ENCODE data around the gene EPB41L2.
"Not testable (repeated sequence)": the region's sequence is repeated elsewhere in the genome, so short reads cannot be mapped to it uniquely, and the experiment has no call there.

The EPB41L2 gene

DNA sequence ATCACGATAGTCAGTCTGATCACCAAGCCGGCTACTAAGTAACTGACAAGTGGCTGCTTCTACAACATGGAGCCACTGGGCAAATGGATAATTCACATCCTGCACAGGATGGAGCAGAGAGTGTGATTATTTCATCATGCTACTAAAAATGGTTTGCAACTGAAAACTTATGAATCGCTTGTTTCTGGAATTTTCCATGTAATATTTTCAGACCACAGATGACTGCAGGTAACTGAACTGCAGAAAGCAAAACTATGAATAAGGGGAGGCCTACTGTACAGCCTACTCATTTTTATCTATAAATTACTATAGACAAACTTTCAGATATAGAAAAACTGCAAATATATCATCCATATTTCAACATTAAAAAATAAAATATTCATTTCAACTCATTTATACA is 91.5 kb downstream of the EPB41L2 start:
- no peak for DNase-seq

DNA sequence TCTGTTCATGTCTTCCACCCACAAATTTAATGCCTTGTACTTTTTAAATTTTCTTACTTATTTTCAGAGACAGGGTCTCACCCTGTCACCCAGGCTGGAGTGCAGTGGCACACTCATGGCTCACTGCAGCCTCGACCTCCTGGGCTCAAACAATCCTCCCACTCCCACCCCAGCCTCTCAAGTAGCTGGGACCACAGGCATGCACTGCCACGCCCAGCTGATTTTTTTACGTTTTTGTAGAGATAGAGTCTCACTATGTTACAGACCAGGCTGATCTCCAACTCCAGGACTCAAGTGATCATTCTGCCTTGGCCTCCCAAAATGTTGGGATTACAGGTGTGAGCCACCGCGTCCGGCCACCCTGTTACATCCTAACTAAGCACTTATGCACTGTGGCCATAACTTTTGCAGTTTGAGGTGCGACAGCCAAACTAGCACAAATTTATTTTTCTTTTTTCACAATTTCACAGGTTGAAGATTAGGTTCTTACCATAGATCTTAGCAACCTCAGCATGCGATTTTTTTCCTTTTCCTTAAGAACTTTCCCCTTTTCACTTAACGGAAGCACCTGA is 92.1 kb downstream of the EPB41L2 start:
- no peak for DNase-seq

DNA sequence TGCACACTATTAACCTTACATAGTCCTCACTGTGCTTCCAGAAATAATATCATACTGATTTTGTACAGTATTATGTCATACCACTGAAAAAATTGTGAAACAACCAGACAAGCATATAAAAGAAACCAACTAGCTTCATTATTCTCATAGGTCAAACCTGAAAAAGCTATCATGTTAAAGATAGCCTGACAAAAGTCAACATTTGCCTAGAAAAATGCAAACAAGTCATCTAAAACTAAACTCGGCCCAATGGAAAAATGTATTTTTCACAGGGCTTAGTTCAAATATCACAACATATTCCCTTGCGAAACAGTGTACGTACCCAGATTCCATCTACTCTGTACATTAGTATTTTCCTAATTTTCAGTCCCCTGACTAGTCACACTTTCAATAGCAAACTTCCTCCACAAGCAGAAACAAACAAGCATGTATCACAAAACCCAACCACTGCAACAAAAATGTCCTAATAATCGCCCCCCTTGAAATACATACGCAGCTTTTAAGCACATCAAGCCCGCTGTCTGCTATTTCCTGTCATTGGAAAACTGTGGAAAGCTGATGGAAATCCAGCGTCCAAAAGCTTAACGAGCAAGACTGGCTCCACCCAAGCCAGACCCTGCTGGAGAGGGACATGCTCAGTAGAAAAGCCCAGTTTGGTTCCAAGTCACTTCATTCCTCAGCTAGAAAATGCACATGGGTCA is 93.1 kb downstream of the EPB41L2 start:
- no peak for DNase-seq

DNA sequence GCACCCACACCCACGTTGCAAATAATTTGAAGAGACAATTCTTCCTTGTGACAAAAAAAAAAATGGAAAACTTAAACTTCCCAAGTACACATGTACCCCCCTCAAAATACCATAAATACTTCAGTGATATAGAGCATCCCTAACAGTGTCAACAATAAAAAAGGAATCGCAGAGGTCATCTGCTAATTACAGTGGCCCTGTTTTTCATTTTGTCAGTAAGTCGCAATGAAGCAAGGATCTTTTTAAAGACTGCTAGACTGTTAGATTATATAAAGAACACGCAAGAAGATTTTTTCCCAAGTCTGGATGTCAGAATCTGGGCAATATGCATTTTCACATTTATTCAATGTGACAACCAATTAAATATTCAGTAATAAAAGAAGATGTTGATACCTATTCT is 93.9 kb downstream of the EPB41L2 start:
- no peak for DNase-seq

DNA sequence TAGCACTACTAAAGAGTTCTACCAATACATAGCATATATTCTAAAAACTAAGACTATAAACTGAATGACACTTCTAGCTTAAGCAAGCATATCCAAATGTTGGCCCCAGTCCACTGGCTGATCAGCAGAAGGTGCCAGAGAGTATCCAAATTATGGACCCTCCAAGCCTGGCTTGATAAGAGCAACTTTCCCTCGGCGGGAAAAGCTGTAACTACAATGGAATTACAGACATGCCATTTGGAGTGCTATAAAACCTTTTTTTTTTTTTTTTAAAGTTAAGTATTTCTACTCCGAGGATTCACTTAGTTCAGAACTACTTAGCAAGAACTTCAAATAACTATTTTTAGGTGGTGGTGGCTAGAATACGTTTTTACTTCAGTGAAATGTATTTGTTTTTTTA is 94.6 kb downstream of the EPB41L2 start:
- no peak for DNase-seq

DNA sequence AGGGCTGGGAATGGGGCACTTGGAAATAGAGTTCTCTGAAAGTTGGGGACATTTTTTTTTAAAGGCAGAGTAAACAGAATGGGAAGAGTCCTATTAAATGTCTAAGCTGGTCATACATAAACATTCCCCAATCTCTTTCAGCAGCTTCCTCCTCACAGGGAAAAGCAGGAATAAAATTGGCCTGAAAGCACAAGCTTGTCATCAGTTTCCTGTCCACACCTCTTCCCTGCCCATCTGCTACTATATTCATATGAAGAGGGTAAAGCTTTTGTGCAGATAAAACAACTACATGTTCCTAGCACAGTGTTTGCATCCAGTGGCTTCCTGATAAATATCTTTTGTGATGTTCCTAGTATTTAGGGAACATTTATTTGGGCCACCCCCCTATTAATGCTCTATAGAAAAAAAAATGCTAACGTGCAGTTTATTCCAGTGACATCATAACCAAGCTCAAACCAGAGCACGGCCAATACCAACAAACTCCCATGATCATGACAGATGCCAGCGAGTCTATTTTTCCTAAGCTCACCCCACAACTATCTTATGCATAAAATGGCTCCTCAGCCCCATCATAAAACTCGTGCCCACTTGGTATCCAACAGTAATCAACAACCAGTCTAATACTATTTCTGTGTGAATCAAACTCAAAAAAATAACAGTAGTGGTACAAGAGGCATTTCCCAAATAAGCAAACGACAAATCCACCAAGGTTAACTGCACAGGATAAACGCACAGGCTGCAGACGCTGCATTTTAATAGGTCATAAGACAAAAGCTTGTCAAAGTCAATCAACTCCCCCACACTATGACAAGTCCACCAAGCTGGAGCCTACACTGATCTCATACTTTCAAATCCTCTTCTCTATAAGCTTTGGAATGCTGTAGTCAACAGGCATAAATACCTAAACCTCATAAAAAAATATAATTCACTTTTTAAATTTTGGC is 95.3 kb downstream of the EPB41L2 start:
- DNase-seq = no peak

DNA sequence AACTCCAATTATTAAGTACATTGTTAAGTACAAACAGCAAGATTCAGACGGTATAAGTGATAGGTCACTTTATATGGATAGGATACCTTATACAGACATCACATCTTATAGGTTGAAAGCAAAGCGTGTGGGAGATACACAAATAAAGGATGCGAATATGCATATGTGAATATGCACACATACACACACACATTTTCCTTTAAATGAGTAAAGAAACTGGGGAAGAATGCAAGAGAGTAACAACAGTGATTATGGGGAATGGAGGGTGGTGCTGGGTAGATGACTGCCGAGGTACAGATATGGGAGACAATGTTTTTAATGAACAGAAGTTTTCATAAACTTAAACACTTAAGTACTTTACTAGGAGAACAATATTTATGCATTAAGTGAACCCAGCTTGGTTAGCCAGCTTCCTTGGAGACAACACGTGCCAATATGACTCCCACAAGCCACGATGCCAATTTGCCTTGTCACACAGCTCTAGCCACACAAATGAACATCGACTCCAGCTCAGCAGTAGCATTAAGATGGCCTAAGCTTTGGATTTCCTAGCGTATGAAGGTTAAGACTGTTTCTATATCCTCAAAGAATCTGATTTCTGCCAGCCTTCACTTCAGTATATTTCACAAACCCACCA is 96.6 kb downstream of the EPB41L2 start:
- no peak for DNase-seq

DNA sequence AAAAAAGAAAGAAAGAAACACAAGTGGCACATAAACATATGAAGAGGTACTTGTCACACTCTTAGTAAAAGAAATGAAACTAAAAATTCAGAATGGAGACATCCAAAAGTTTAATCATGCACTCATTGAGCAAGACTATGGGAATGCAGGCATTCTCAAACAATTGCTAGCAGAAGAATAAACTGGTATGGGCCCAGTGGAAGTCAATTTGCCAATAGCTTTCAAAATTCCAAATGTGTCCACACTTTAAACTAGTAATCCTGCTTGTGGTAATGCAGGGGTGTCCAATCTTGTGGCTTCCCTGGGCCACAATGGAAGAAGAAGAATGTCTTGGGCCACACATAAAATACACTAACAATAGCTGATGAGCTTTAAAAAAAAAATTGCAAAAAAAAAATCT is 97.4 kb downstream of the EPB41L2 start:
- no peak for DNase-seq

DNA sequence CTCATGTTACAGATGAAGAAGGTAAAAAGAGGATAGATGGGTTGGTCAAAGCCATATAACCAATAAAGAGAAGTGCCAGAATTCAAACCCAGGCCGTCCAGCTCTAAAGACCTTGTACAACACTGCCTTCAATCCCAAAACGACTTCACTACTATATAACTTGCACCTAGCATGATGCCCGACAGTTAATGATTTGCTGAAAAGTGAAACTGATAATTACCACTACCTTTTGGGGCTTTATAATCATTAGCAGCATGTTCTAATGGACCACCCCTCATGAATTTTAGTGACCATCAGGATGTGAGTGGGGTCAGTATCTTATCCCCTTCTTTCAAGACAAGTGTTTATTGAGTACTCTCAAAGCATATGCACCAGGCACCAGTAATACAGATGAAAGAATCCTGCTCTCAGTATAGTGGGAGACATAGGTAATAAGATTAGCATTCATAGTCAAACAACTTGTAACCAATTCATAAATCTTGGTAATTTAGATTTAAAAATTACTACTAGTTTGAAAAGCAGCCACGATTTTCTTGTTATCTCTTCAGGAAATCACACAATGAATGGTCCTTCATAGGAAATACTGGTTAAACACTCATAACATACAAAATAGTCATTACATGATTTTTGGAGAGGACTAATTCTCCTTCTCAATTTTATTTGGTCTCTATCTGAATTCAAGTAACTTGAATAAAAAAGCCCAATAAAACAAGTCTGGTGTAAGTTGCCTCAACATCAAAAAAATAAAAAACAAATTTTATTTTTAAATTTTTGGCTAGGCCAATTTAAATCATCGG is 98.0 kb downstream of the EPB41L2 start:
- no peak for DNase-seq

DNA sequence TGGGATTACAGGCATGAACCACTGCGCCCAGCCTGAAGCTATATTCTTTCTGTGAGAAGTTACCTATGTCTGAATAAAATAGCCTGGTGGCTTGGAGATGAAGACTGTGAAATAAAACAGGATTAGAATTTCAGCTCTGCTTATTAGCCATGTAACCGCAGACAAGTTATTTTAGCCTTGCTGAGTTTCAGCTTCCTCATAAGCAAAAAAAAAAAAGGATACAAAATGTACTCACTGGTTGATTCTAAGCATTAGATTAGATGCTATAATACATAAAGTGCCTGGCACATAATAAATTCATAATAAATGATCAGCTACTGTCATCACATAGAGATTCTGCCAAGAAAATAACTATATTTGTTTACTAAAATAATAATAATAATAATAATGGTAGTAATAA is 98.8 kb downstream of the EPB41L2 start:
- no peak for DNase-seq

DNA sequence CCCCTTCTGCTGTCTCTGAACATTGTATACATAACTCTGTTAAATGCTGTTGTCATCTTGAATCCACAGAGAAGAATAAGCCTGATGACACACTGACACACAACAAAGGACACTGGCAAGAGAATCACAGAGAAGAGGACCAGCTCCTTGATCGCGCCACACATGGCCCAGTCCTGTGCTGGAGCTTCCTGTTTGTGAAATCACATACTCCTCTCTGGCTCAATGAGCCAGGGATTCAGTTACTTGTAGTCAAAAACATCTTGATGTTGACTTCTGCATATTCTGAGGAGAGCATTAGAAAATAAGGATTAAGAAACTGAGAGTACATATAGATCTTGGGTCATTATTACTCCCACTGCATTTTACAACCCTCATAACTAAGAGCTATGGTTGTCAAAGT is 100.1 kb downstream of the EPB41L2 start:
- no peak for DNase-seq

DNA sequence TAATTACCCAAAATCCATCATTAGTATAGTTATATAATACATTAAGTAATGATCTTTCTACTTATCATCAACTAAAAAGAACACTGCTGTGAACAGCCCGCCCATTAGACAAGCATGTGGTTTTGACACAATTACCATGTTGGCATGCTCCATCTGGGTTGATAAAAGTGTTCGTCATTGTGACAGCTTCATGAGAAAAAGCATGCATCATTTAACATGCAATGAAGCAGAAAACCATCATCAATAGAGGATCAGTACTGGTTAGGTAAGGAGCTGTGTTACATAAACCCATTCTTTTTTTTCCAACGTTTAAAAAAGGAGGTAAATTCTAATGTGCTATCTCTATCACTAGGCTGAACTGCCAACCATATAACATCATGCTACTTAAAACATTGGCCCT is 101.9 kb downstream of the EPB41L2 start:
- DNase-seq = no peak

DNA sequence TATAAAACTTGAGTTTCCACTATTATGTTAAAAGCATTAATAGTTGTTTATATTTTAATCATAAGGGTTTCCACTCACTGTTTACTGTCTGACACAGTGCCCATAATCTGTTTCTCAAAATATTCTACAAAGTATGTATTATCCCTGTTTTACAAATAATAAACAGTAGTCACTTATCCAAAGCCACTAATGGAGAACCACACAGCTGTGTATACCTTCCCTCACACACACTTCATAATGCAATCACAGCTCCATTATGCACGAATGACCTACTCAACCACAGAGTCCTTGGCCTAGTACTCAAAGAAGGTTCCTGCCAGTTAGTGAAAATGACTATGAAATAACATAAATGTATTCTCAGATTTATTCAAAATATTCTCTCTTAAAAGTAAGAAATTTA is 103.1 kb downstream of the EPB41L2 start:
- DNase-seq = no peak

DNA sequence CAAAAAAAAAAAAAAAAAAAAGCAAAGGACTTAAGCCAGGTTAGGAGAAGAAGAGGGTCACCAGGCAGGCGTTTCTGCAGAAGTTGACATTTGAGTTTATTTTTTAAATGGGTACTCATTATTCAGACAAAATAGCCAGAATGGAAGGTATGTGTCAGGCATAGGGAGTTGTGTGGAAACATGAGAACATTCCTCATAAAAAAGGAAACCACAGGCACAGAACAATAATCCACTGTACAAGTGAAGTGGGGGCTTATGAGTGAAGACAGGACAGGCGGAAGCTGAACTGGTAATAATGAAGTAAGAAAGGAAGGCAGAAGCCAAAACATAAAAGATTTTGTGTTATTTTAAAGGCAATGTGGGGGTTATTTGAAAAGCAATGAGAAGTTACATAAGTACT is 104.6 kb downstream of the EPB41L2 start:
- no peak for DNase-seq

DNA sequence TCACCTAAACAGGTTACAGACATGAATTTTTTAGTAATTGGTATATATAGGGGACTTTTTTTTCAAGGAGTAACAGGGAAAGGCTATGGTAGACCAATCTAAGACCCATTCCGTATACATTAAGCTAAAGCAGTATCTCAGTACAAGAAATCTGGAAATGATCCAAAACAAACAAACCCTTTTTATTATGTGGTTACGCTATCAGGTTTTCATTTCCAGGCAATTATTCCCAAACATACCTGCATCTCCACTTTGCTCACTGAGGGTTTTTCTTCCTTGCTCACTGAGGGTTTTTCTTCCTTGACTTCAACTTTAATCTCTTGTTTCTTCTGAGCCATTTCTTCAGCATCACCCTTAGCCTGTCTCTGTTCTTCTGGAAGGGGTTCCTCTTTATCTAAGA is 107.3 kb downstream of the EPB41L2 start:
- DNase-seq = no peak

DNA sequence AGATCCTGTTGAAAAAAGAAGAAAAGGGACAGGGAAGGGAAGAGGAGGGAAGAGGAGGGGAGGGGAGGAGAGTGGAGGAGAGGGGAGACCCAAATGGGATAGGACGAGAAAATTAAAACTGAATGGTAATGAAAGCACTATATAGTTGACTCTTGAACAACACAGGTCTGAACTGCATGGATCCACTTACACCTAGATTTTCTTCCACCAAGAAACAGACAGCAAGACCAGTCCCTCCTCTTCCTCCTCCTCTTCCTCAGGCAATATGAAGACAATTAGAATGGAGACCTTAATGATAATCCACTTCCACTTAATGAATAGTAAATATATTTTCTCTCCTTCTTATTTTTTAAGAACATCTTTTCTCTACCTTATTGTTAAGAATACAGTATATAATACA is 113.5 kb downstream of the EPB41L2 start:
- DNase-seq = no peak

DNA sequence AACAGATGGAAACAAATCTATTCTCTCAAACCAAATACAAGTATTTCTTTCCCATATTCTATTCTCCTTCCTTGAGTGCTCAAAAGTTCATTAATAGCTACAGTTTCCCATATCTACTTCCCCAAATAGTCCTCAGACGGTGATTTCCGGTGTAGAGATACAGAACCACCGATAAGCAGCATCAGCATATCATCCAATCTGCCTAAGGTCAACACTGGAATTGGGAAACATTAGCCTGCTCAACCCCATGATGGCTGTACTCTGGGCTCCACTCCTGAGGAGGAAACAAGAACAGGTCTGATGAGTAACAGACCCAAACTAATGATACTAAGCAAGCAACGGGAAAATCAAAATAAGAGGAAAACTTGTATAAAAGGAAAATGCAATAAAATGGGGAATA is 115.6 kb downstream of the EPB41L2 start:
- DNase-seq = no peak

DNA sequence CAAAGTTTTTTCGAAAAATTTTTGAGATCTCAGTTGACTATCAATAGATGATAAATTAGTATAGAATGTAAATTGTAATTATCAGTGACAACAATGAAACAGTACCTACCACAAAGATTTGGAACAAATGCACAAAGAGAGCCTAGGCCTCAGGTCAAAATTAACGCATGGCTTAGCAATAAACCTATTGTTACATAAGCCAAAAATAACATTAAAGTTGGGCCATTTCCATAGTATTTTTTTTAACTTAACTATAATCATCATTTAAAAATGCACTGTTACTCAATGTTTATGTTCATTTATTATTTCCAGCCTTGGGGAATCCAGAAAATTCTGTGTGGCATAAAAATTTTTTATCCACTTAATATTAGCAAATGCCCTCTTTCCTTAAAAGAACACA is 117.0 kb downstream of the EPB41L2 start:
- DNase-seq = no peak

DNA sequence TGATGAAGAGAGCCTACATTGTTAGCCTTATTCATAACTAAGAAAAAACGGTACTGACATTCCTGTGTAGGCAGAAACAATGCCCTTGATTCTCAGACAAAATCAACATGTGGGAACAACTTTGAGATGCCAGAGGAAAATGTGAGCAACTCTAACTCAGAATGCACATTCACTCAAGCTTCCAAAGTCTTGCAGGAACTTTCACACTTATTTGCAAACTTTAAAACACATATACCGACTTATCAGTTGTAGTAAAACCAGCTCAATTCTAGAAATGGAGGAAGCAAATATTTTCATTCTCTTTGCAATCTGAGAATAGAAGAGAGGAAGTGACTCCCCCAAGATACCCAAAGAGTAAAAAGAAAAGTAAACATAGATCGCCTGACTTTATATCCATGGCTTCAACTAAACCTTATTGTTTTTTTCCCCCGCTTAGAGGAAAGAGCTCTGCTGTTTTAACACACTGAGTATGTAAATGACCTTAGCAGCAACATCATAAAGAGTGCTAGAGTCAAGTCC is 117.6 kb downstream of the EPB41L2 start:
- no peak for DNase-seq

DNA sequence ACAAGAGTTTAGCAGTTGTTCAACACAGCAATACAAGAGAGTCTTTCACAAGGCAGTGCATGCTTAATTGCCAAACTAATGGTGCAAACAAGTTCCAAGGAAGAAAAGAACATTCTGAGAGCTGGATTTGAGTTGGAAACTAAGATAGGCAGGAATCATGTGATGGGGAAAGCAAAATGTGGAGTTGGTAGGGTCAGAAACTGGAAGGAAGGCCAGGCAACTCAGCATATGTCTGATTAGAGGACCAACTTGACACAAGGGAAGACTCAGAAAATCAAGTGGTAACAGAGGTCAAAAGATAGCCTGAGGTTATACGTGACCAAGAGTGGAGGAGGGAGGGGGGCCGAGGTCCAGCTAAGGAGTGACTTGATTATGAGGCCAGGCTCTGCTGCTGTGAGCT is 118.6 kb downstream of the EPB41L2 start:
- no peak for DNase-seq

DNA sequence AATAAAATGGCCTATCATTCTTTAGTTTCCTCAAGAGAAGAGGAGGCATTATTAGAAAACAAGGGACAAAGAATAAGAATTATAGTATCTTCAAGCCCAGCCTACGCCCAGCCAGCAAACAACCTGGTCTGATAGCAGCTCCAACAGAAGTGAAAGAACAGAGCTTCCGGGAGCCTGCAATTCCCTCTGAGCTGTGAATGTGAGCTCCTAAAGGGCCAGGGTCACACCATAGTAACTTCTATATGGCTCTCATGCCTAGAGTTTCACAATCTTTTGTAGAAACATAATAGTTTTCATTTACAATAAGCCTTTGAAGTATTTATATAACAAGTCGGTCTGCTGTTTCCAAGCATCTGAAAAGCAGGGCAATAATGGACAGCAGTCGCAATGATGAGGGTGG is 119.3 kb downstream of the EPB41L2 start:
- no peak for DNase-seq

DNA sequence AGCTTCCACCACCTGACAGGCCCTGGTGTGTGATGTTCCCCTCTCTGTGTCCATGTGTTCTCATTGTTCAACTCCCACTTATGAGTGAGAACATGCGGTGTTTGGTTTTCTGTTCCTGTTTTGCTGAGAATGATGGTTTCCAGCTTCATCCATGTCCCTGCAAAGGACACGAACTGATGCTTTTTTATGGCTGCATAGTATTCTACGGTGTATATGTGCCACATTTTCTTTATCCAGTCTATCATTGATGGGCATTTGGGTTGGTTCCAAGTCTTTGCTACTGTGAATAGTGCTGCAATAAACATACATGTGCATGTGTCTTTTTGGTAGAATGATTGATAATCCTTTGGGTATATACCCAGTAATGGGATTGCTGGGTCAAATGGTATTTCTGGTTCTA is 120.3 kb downstream of the EPB41L2 start:
- DNase-seq = not testable (repeated sequence)

Data from stimulated activated CD4-positive, alpha-beta T cell treated with anti-CD3 and anti-CD28 coated beads, Interleukin-4, amount 100 ng/mL, for 1 hour (primary cell).